ENCODE data around the gene DNAH9.

Gene DNAH9

DNA sequence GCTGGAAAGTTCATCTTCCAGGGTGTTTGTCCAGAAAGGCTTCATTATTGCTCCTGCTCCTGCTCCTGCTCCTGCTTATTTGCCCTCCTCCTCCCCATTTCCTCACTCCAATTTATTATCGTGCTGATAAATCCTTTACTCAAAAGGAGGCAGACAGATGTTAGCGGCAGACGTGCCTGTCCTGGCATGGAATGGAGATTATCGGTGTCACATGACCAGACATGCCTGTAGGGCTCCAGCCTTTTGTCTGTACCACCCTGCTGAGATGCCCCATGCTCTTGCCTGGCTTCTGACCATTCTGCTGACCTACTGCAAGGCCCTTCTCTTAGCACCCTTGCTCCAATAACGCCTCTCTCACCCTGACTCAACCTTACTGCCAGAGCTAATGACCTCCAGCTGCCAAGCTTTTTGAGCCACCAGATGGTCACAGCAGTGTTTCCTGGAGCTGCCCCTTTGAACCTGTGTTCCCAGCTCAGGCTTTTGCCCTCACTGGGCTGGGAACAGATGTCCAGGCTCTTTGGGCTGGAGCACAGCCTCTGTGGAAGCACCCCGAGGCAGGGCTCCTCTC, 12.8 kb downstream of the DNAH9 start:
- TF ChIP-seq, protein P1, sequence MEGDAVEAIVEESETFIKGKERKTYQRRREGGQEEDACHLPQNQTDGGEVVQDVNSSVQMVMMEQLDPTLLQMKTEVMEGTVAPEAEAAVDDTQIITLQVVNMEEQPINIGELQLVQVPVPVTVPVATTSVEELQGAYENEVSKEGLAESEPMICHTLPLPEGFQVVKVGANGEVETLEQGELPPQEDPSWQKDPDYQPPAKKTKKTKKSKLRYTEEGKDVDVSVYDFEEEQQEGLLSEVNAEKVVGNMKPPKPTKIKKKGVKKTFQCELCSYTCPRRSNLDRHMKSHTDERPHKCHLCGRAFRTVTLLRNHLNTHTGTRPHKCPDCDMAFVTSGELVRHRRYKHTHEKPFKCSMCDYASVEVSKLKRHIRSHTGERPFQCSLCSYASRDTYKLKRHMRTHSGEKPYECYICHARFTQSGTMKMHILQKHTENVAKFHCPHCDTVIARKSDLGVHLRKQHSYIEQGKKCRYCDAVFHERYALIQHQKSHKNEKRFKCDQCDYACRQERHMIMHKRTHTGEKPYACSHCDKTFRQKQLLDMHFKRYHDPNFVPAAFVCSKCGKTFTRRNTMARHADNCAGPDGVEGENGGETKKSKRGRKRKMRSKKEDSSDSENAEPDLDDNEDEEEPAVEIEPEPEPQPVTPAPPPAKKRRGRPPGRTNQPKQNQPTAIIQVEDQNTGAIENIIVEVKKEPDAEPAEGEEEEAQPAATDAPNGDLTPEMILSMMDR (IDR thresholded peaks at IDR 0.05; ENCODE audit: low read depth, low read length): no peak
- no peak for DNase-seq (ENCODE audit: extremely low read depth, low read depth)

DNA sequence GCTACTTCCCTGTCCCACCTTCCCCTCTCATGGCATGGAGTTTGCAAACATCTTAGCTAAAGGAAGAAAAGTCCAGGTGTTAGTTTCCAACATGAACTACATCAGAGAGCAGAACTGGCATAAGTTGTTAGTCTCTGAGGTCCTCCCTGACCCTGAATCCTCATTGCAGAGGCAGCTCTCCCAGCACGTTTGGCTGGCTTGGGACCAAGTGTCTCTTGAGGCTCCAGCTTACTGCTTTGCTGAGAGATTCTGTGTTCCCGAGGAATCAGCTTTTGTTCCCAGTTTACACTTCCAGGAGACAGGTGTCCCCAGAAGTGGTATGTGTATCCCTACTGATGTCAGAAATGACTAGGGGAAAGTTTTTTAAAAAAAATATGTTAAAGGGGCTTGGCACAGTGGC, 14.7 kb downstream of the DNAH9 start:
- TF ChIP-seq, protein P1 (IDR thresholded peaks at IDR 0.05; ENCODE audit: low read depth, low read length): no peak
- no peak for DNase-seq (ENCODE audit: extremely low read depth, low read depth)

DNA sequence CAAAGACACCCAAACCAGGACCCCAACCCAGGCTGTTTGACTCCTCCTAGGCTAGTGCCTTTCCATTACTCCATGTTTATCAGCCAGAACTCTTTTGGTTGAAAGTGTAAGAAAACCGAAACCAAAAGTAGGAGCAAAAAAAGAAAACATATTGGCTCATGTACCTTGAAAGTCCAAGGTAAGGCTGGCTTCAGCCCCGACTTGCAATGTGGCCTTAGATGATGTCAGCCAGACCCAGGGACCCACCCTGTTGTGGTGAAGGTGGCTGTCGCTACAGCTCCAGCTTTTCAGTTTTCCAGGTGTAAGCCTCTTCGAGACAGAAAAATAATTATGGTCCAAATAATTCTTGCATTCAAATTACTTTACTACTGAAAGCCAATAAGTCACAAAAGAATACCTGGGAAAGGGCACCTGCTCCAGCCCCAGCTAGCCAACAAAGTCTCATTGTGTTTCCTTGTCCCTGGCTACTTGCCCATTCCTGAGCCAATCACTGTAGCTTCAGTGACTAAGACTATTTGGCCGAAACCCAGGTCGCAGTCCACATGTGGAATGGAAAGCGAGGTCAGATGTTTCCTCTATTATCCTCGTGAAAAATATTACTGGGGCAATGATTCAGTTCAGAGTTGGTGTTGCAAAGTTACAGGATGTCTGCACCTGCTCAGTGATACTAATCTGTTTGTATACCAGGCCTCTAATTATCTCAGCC, 20.7 kb downstream of the DNAH9 start:
- DNase-seq (ENCODE audit: extremely low read depth, low read depth): no peak
- TF ChIP-seq, protein P1 (IDR thresholded peaks at IDR 0.05; ENCODE audit: low read depth, low read length): no peak

DNA sequence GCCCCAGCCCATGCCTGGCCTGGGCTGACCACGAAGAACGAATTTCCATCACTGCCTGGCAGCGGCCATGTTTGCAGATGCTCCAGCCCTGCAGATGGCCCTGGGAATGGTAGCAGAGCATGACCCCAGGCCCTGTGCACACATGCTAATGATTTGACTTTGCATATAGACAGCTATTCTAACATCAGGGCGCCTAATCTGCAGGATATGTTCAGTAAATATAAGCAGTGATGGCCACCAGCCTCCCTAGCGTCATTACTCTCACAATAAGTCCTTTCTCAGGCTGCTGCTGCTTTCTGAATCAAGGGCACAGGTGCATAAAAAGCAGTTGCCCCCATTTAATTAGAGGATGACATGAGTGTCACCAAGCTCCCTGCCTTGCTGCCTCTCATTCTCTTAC, 24.2 kb downstream of the DNAH9 start:
- TF ChIP-seq, protein P1 (IDR thresholded peaks at IDR 0.05; ENCODE audit: low read depth, low read length): no peak
- no peak for DNase-seq (ENCODE audit: extremely low read depth, low read depth)

DNA sequence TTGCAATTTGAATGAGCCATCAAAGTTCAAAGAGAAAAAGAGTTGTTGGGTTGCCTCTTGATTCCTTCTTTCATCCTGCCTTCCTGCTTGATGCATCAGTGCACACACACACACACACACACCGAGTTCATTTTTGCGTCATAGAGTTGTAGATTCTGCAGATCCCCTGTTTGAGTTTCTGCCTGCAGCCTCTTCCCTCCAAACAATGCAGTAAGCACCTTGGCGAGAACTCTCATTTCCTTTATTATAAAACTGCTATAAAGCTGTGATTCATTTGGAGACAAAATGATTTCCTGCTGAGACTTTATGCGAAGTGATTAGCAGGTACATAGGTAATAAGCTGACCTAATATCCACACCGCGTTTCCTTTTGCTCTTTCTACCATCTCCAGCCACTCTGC, 26.7 kb downstream of the DNAH9 start:
- no peak for DNase-seq (ENCODE audit: extremely low read depth, low read depth)
- TF ChIP-seq, protein P1 (IDR thresholded peaks at IDR 0.05; ENCODE audit: low read depth, low read length): no peak

DNA sequence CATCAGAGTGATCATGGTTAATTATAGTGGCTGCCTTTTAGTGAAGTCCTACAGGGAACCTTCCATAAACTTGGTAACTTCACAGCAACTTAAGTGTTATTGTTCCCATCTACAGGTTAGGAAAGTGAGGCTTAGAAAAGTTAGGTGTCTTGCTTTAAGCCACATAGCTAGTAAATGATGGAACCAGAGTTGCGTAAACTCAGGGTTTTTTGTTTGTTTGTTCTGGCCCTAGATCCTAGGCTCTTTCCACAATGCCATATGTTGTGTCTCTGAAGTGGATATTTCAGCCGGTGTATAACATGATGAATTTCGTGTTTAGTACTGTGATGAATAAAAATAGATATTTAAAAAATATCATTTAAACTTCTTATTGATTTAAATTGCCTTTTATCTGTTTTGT, 27.6 kb downstream of the DNAH9 start:
- TF ChIP-seq, protein P1 (IDR thresholded peaks at IDR 0.05; ENCODE audit: low read depth, low read length): no peak
- no peak for DNase-seq (ENCODE audit: extremely low read depth, low read depth)

DNA sequence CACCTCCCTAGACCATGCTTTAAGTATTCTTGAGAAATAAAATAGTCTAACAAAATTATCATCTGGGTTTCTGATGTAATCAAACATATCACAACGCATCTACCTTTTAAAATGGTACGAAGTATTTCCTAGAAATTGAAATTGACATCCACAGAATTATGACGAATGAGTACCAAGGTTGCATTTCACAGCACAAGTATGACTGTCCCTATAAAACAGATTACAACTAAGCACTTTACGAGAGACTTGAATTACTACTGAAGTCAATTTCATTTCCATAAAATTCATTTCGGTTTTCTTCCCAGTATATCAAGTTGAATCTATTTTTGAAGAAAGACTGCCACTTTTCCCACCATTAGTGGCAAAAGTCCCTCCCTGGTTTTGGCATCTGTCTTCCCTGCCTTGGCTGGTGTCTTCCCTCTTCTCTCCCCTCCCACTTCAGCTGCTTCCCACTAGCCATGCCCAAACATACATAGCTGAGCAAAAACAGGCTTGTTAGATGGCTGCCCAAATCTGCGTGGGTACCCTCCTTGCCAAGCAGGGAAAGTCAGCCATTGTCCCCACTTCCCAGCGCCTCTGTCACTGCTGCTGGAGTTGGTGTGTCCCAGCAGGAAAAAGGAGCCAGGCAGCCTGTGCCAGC, 29.2 kb downstream of the DNAH9 start:
- TF ChIP-seq, protein P1 (IDR thresholded peaks at IDR 0.05; ENCODE audit: low read depth, low read length): no peak

More for the DNA sequence above, 29.2 kb downstream of the DNAH9 start:
- DNase-seq (ENCODE audit: extremely low read depth, low read depth): no peak

Measured in AG09319 (cell line).